GM12878 (cell line): ENCODE measurements around the gene PPM1N.

Experiments used
- BMI1 ChIP-seq: fragments of 450-650 bp; IDR thresholded peaks from 2 replicates; pipeline ENCODE4 v1.6.1; 2016; ENCODE audit warnings: mild to moderate bottlenecking, moderate library complexity, borderline replicate concordance
- EP300 ChIP-seq, 2 experiments: fragments of 150-350 bp in 1 of 2; IDR thresholded peaks; 2 replicates each; pipeline ENCODE4 v1.6.1; 2011 to 2012; ENCODE audit warnings: low read depth in 2 of 2, low read length in 2 of 2, borderline replicate concordance in 1 of 2, improper control_type of control experiment in 1 of 2, inconsistent platforms in 1 of 2; ENCODE audit not compliant: control insufficient read depth in 1 of 2
- KDM1A ChIP-seq: fragments of 200-600 bp; sonication (generic); IDR thresholded peaks from 2 replicates; pipeline ENCODE4 v1.6.1; 2016; ENCODE audit warnings: borderline replicate concordance
- LARP7 ChIP-seq: fragments of 450-650 bp; IDR thresholded peaks from 2 replicates; pipeline ENCODE4 v1.6.1; 2017; ENCODE audit warnings: mild to moderate bottlenecking
- NR2F1 ChIP-seq: fragments of 450-650 bp; conservative IDR thresholded peaks from 2 replicates; pipeline ENCODE4 v1.6.1; 2017; ENCODE audit warnings: mild to moderate bottlenecking
- RAD21 ChIP-seq: IDR thresholded peaks from 2 replicates; pipeline ENCODE4 v1.6.1; 2011; ENCODE audit warnings: mild to moderate bottlenecking, low read depth, low read length, moderate library complexity; ENCODE audit not compliant: insufficient read depth
- SIN3A ChIP-seq: IDR thresholded peaks from 2 replicates; pipeline ENCODE4 v1.6.1; 2012; ENCODE audit warnings: low read depth, low read length, improper control_type of control experiment
- TF ChIP-seq, protein P1 (sequence below), 3 experiments: IDR thresholded peaks in 2 of 3; conservative IDR thresholded peaks in 1 of 3; 2 replicates each; pipeline ENCODE4 v1.5.1; 2011; ENCODE audit warnings: low read depth in 3 of 3, low read length in 3 of 3, mild to moderate bottlenecking in 3 of 3, control low read depth in 2 of 3, moderate library complexity in 2 of 3, inconsistent platforms in 1 of 3, mixed read lengths in 1 of 3; ENCODE audit not compliant: control insufficient read depth in 2 of 3, insufficient read depth in 1 of 3; ENCODE audit errors: extremely low read depth in 1 of 3
- TF ChIP-seq, protein P2 (sequence below): IDR thresholded peaks from 2 replicates; pipeline ENCODE4 v1.6.1; 2011; ENCODE audit warnings: low read depth, mild to moderate bottlenecking, low read length, moderate library complexity, borderline replicate concordance; ENCODE audit errors: extremely low read depth
- TF ChIP-seq, protein P3 (sequence below): fragments of 450-650 bp; IDR thresholded peaks from 2 replicates; pipeline ENCODE4 v1.6.1; 2014; ENCODE audit warnings: mild to moderate bottlenecking

DNA sequence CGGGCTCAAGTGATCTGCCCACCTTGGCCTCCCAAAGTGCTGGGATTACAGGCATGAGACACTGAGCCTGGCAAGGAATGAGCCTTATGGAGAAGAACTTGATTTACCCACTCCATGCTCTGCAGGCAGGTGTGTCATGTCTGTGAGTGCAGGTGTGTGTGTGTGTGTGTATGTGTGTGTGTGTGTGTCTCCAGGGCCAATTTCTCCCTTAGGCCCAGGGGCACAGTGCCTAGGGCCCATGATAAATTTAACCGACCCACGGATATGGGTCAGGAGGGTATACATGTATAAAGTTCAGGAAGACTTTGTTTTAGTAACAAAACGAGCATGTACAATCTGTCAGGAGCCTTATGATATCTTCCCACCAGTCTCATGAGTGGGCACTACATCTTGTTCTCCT is 35.0 kb upstream of the PPM1N start:
- TF ChIP-seq KDM1A (no peak), LARP7 (no peak), BMI1 (no peak), NR2F1 (no peak), SIN3A (no peak), RAD21 (no peak), EP300 (IDR thresholded peaks at IDR 0.05; ENCODE audit: borderline replicate concordance in 1 of 2, control insufficient read depth in 1 of 2, low read depth in 2 of 2, low read length in 2 of 2) (no peak)
- TF ChIP-seq, protein P1, sequence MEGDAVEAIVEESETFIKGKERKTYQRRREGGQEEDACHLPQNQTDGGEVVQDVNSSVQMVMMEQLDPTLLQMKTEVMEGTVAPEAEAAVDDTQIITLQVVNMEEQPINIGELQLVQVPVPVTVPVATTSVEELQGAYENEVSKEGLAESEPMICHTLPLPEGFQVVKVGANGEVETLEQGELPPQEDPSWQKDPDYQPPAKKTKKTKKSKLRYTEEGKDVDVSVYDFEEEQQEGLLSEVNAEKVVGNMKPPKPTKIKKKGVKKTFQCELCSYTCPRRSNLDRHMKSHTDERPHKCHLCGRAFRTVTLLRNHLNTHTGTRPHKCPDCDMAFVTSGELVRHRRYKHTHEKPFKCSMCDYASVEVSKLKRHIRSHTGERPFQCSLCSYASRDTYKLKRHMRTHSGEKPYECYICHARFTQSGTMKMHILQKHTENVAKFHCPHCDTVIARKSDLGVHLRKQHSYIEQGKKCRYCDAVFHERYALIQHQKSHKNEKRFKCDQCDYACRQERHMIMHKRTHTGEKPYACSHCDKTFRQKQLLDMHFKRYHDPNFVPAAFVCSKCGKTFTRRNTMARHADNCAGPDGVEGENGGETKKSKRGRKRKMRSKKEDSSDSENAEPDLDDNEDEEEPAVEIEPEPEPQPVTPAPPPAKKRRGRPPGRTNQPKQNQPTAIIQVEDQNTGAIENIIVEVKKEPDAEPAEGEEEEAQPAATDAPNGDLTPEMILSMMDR (IDR thresholded peaks at IDR 0.05 in 2 of 3, conservative IDR thresholded peaks at IDR 0.05 in 1 of 3; ENCODE audit: control insufficient read depth in 2 of 3, extremely low read depth in 1 of 3, insufficient read depth in 1 of 3, low read depth in 3 of 3, low read length in 3 of 3) = no peak
- TF ChIP-seq, protein P2, sequence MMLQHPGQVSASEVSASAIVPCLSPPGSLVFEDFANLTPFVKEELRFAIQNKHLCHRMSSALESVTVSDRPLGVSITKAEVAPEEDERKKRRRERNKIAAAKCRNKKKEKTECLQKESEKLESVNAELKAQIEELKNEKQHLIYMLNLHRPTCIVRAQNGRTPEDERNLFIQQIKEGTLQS = no peak
- TF ChIP-seq, protein P3, sequence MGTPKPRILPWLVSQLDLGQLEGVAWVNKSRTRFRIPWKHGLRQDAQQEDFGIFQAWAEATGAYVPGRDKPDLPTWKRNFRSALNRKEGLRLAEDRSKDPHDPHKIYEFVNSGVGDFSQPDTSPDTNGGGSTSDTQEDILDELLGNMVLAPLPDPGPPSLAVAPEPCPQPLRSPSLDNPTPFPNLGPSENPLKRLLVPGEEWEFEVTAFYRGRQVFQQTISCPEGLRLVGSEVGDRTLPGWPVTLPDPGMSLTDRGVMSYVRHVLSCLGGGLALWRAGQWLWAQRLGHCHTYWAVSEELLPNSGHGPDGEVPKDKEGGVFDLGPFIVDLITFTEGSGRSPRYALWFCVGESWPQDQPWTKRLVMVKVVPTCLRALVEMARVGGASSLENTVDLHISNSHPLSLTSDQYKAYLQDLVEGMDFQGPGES = no peak
